Kidney epithelial cell (primary cell): ENCODE measurements around the gene MUC4. TPM values are rescaled to one million over a fixed set of nuclear protein-coding genes. Genes with fewer than 3 reads are reported as not detected.

Source experiments
- DNase-seq: peaks from one replicate; pipeline ENCODE4 v3.0.0-alpha.2; 2010; ENCODE audit warnings: low read depth
- H3K27me3 ChIP-seq: 2 replicates; pipeline ENCODE4 v1.6.0; 2011; ENCODE audit warnings: low read length; ENCODE audit not compliant: control insufficient read depth, insufficient read depth
- H3K36me3 ChIP-seq: 2 replicates; pipeline ENCODE4 v1.5.1; 2011; ENCODE audit warnings: low read length; ENCODE audit not compliant: control insufficient read depth, insufficient read depth
- H3K4me3 ChIP-seq: 2 replicates; pipeline ENCODE4 v1.5.1; 2011; ENCODE audit warnings: low read depth, mild to moderate bottlenecking, control low read depth, low read length
- CTCF ChIP-seq: IDR thresholded peaks from 2 replicates; pipeline ENCODE4 v1.5.1; 2011; ENCODE audit warnings: mild to moderate bottlenecking, moderate library complexity, low read length, control low read depth, inconsistent platforms; ENCODE audit not compliant: insufficient read depth, poor library complexity, severe bottlenecking
- total RNA-seq: library from RNA; depleted of rRNA; stranded (reverse); fragments of >200 nt; gene quantifications from 2 replicates; pipeline ENCODE4 v1.2.3, GENCODE V29; 2015

The MUC4 gene
- total RNA-seq, 1 donor from 2014 or later: 6.9 TPM

- no peak overlapping the region for H3K4me3 ChIP-seq
- no peak for DNase-seq
- no peak for TF ChIP-seq CTCF
Measured at GRCh38 chr3:195705081-195705991, 106.4 kb downstream of the MUC4 start.

DNA sequence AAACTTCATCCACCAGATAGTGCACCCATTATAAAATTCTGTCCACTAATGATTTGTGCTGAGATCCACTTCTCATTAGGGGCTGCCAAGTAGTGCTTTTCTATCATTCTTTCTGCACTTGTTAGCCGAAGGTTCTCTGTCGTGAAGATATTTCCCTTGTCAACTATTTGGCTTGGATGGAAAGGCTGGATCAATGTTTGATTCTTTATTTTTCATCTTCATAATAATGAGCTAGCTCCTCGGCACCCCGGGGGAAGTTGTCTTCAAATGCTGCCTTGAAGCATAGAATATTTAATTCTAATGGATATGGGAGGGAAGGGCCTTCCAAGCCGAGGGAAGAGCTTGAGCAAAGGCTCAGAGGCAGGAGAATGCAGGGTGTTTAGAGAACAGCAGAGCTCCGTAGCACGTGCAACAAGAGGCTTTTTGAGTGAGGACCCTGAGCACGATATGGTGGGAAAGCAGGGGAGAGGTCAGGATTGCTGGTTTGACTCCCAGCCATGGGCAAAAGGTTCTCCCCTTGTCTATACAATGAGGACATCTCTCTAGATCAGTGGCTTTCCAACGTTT, 107.2 kb downstream of the MUC4 start:
- Histone ChIP-seq H3K36me3 (no peaks in the 10 kb centered on the region), H3K27me3 (peaks cover 2% of the 10 kb centered on the region)
- DNase-seq: no peak

More at GRCh38 chr3:195705081-195705991, 106.4 kb downstream of the MUC4 start:
- H3K27me3 ChIP-seq: peaks cover 2% of the 10 kb centered on the region
- H3K36me3 ChIP-seq: no peaks in the 10 kb centered on the region

DNA sequence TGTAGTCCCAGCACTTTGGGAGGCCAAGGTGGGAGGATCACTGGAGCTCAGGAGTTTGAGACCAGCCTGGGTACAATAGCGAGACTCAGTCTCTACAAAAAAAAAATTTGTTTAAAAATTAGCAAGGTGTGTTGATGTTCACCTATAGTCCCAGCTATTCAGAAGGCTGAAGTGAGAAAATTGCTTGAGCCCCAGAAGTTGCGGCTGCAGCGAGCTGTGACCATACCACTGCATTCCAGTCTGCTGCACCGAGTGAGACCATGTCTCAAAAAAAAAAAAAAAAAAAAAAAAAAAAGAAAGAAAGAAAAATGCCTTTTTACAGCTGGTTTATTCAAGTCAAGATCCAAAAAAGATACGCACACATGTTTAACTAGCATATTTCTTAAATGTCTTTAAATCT, 108.0 kb downstream of the MUC4 start:
- no peak for DNase-seq
- no peak for TF ChIP-seq CTCF
- Histone ChIP-seq H3K36me3 (no peaks in the 10 kb centered on the region), H3K4me3 (no peak overlapping the region), H3K27me3 (peaks cover 2% of the 10 kb centered on the region)

More for the DNA sequence above, 107.2 kb downstream of the MUC4 start:
- no peak for TF ChIP-seq CTCF
- H3K4me3 ChIP-seq: no peak overlapping the region

DNA sequence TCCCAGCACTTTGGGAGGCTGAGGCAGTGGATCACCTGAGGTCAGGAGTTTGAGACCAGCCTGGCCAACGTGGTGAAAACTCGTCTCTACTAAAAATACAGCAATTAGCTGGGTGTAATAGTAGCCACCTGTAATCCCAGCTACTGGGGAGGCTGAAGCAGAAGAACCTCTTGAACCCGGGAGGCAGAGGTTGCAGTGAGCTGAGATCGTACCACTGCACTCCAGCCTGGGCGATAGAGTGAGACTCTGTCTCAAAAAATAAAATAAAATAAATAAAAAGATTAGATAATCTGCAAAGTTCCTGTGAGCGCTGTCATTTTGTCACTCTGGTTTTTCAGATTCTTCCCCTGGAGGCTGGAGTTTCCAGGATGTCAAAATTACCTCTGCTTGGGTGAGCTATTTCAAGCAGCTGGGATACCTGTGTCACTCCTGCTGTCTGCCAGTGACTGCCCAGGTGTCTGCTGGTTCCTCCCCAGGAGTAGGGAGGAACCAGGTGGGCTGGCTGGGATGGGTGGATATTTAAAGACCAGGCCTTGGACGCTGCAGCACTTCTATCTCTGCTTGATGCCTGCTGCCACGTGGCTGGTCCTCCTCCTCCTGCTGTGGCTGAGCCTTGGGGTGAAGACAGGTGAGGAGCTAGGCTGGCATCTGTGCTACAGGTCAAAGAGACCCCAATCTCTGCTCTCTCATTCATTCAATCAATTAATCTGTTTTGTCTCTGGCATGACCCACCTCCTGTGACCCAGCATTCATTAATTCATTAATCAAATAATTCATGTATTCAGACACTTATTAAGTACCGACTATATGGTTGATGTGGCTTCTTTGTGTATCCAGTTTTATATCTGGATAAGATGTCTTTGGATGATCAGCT, 110.5 kb downstream of the MUC4 start:
- no peak overlapping the region for H3K4me3 ChIP-seq
- H3K27me3 ChIP-seq: peaks cover 2% of the 10 kb centered on the region
- no peak for DNase-seq
- no peak for TF ChIP-seq CTCF
- H3K36me3 ChIP-seq: no peaks in the 10 kb centered on the region

- peaks cover 2% of the 10 kb centered on the region for H3K27me3 ChIP-seq
- no peak for DNase-seq
- no peak for TF ChIP-seq CTCF
- no peaks in the 10 kb centered on the region for H3K36me3 ChIP-seq
- no peak overlapping the region for H3K4me3 ChIP-seq
Measured at GRCh38 chr3:195700319-195700718, 111.4 kb downstream of the MUC4 start.
